Mesendoderm (in vitro differentiated cells): ENCODE data around the gene HPSE.
"Not testable (repeated sequence)": the region's sequence is repeated elsewhere in the genome, so short reads cannot be mapped to it uniquely, and the experiment has no call there.

Experiments used
- DNase-seq: peaks from one replicate; pipeline ENCODE4 v3.0.0; 2013
- H2AK5ac ChIP-seq: 2 replicates; pipeline ENCODE4 v1.6.1; 2013; ENCODE audit warnings: low read length, inconsistent platforms
- H2BK120ac ChIP-seq: 2 replicates; pipeline ENCODE4 v1.6.1; 2013; ENCODE audit warnings: low read depth, mild to moderate bottlenecking, low read length, moderate library complexity, mixed read lengths
- H2BK15ac ChIP-seq: replicated peaks from 2 replicates; pipeline ENCODE4 v1.6.1; 2013; ENCODE audit warnings: low read depth, mild to moderate bottlenecking, moderate library complexity
- H2BK5ac ChIP-seq: 2 replicates; pipeline ENCODE4 v1.6.1; 2013; ENCODE audit warnings: low read length, inconsistent platforms
- H3K18ac ChIP-seq: 2 replicates; pipeline ENCODE4 v1.6.1; 2013; ENCODE audit warnings: mild to moderate bottlenecking, low read length, mixed read lengths
- H3K23ac ChIP-seq: one replicate; pipeline ENCODE4 v1.6.1; 2013; ENCODE audit warnings: low read length
- H3K27ac ChIP-seq: 2 replicates; pipeline ENCODE4 v1.5.1; 2013; ENCODE audit warnings: low read depth, mild to moderate bottlenecking, inconsistent platforms, low read length, moderate library complexity
- H3K27me3 ChIP-seq: 2 replicates; pipeline ENCODE4 v1.6.1; 2013; ENCODE audit warnings: low read length, control low read depth, mild to moderate bottlenecking, inconsistent platforms; ENCODE audit not compliant: insufficient read depth, poor library complexity
- H3K36me3 ChIP-seq: 2 replicates; pipeline ENCODE4 v1.6.1; 2013; ENCODE audit warnings: low read length, inconsistent platforms; ENCODE audit not compliant: control insufficient read depth, insufficient read depth
- H3K4ac ChIP-seq: one replicate; pipeline ENCODE4 v1.6.1; 2013; ENCODE audit warnings: low read depth, mild to moderate bottlenecking, low read length, moderate library complexity
- H3K4me1 ChIP-seq: 2 replicates; pipeline ENCODE4 v1.6.1; 2013; ENCODE audit warnings: low read depth, low read length, inconsistent platforms; ENCODE audit not compliant: control insufficient read depth
- H3K4me2 ChIP-seq: 2 replicates; pipeline ENCODE4 v1.6.1; 2013; ENCODE audit warnings: low read length
- H3K4me3 ChIP-seq: 2 replicates; pipeline ENCODE4 v1.5.1; 2013; ENCODE audit warnings: mild to moderate bottlenecking, low read length
- H3K56ac ChIP-seq: one replicate; pipeline ENCODE4 v1.6.1; 2013; ENCODE audit warnings: low read length
- H3K79me1 ChIP-seq: 2 replicates; pipeline ENCODE4 v1.6.1; 2013; ENCODE audit warnings: low read length, inconsistent platforms
- H3K79me2 ChIP-seq: 2 replicates; pipeline ENCODE4 v1.6.1; 2013; ENCODE audit warnings: mild to moderate bottlenecking, low read length; ENCODE audit not compliant: control insufficient read depth, insufficient read depth
- H3K9ac ChIP-seq: 2 replicates; pipeline ENCODE4 v1.6.1; 2013; ENCODE audit warnings: low read length, inconsistent platforms
- H4K5ac ChIP-seq: one replicate; pipeline ENCODE4 v1.6.1; 2013; ENCODE audit warnings: low read length
- H4K8ac ChIP-seq: one replicate; pipeline ENCODE4 v1.6.1; 2013; ENCODE audit warnings: low read depth, mild to moderate bottlenecking, control low read depth, low read length, moderate library complexity
- WGBS: extraction: QIAGEN DNeasy Blood & Tissue Kit; methylation state at CpG from one replicate; pipeline ENCODE4 v1.1.7; 2013; ENCODE audit warnings: low lambda C conversion rate, missing lambda C conversion rate; ENCODE audit not compliant: insufficient coverage; ENCODE audit errors: extremely low coverage; 5-methylcytosine and 5-hydroxymethylcytosine counted together

The HPSE gene

GRCh38 chr4:83276299-83277040, 58.2 kb downstream of the HPSE start:
- H3K27ac ChIP-seq, result no peak overlapping the region
- no peak overlapping the region for H3K4me2 ChIP-seq
- no peaks in the 10 kb centered on the region for H3K27me3 ChIP-seq
- H4K8ac ChIP-seq, result no peak overlapping the region
- no peaks in the 10 kb centered on the region for H3K36me3 ChIP-seq
- no peak overlapping the region for H2AK5ac ChIP-seq
- no peak overlapping the region for H3K18ac ChIP-seq
- no peak overlapping the region for H3K4ac ChIP-seq
- H3K9ac ChIP-seq, result no peak overlapping the region
- H2BK5ac ChIP-seq, result no peak overlapping the region
- H3K79me2 ChIP-seq, result no peaks in the 10 kb centered on the region
- no peak overlapping the region for H2BK120ac ChIP-seq
- H3K4me1 ChIP-seq, result no peaks in the 10 kb centered on the region
- H3K4me3 ChIP-seq, result no peak overlapping the region
- no peak for DNase-seq
- WGBS, result no CpG with 5 or more reads among the region's 3 CpGs
- no peaks in the 10 kb centered on the region for H3K79me1 ChIP-seq
- no peak overlapping the region for H2BK15ac ChIP-seq
- H3K23ac ChIP-seq, result no peak overlapping the region
- H3K56ac ChIP-seq, result no peak overlapping the region
- H4K5ac ChIP-seq, result no peak overlapping the region

- not testable (repeated sequence) for H2AK5ac ChIP-seq, H3K4me3 ChIP-seq, H2BK15ac ChIP-seq, H3K18ac ChIP-seq, H3K4me2 ChIP-seq, H3K79me1 ChIP-seq, DNase-seq, H3K56ac ChIP-seq, H4K5ac ChIP-seq, H4K8ac ChIP-seq, H3K27ac ChIP-seq, H3K4me1 ChIP-seq, H3K27me3 ChIP-seq, H3K9ac ChIP-seq, H3K23ac ChIP-seq, H3K79me2 ChIP-seq, H2BK120ac ChIP-seq, H3K36me3 ChIP-seq, H2BK5ac ChIP-seq, H3K4ac ChIP-seq
- WGBS, result no CpG with 5 or more reads among the region's 3 CpGs
Measured at GRCh38 chr4:83273926-83274325, 60.7 kb downstream of the HPSE start.

DNA sequence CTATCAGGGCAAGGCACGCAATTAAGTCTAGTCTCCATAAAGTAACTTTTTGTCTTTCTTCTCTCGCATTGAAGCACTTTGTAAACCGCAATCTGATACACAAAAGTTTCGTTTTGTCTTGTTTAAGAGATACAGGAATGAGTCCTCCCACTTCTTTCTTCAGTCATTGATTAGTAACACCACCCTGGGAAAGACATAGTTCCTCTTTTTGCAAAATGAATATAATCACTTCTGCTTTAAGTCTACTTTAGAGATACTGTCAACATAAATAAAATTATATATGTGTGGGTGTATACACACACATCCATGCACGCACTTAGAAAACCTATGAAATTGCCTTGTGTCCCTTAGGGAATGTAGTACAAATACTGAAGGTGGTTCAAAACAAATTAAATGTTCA, 61.7 kb downstream of the HPSE start:
- no peak overlapping the region for H3K23ac ChIP-seq
- no peak overlapping the region for H3K4ac ChIP-seq
- no peak overlapping the region for H3K27ac ChIP-seq
- no peak overlapping the region for H2BK5ac ChIP-seq
- H3K36me3 ChIP-seq, result no peaks in the 10 kb centered on the region
- no peaks in the 10 kb centered on the region for H3K27me3 ChIP-seq
- no peak overlapping the region for H2BK120ac ChIP-seq
- no peak overlapping the region for H2BK15ac ChIP-seq
- no peak overlapping the region for H2AK5ac ChIP-seq
- DNase-seq, result no peak
- H3K56ac ChIP-seq, result no peak overlapping the region
- H3K18ac ChIP-seq, result no peak overlapping the region
- H3K79me2 ChIP-seq, result no peaks in the 10 kb centered on the region
- no peak overlapping the region for H4K8ac ChIP-seq
- H3K4me1 ChIP-seq, result no peaks in the 10 kb centered on the region
- H3K9ac ChIP-seq, result no peak overlapping the region
- no CpG with 5 or more reads among the region's 5 CpGs for WGBS
- no peak overlapping the region for H3K4me3 ChIP-seq
- no peak overlapping the region for H4K5ac ChIP-seq
- H3K4me2 ChIP-seq, result no peak overlapping the region
- no peaks in the 10 kb centered on the region for H3K79me1 ChIP-seq

GRCh38 chr4:83269256-83269655, 65.4 kb downstream of the HPSE start:
- Histone ChIP-seq H3K9ac (no peak overlapping the region), H3K27me3 (no peaks in the 10 kb centered on the region), H3K36me3 (no peaks in the 10 kb centered on the region), H3K27ac (no peak overlapping the region), H3K23ac (no peak overlapping the region), H3K4me2 (no peak overlapping the region), H2BK120ac (no peak overlapping the region), H3K79me2 (no peaks in the 10 kb centered on the region), H3K18ac (no peak overlapping the region), H2AK5ac (no peak overlapping the region), H2BK15ac (no peak overlapping the region), H3K4ac (no peak overlapping the region), H4K5ac (no peak overlapping the region), H2BK5ac (no peak overlapping the region), H4K8ac (no peak overlapping the region), H3K4me3 (no peak overlapping the region), H3K79me1 (no peaks in the 10 kb centered on the region), H3K4me1 (no peaks in the 10 kb centered on the region), H3K56ac (no peak overlapping the region)
- no CpG with 5 or more reads among the region's 1 CpG for WGBS
- no peak for DNase-seq

DNA sequence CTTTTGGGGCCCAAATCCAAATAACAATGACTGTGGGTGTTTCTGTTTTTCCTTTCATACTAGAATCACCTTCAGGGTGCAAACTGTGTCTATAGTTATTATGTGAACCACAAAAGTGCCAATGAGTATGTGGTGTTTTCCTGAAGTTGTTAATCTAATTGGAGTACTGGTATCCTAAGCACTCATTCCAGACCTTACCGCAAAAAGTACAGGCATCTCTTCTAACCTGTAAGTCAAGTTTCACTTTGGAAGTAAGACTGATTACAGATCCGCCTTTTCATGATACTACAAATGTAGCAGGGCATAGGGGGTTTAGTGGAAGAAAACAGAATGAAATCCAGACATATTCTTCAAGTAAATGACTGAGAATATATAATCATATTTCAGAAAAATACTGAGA, 66.2 kb downstream of the HPSE start:
- Histone ChIP-seq H2BK15ac (no peak overlapping the region), H3K27ac (no peak overlapping the region), H2BK5ac (no peak overlapping the region), H4K8ac (no peak overlapping the region), H3K4me1 (no peaks in the 10 kb centered on the region), H4K5ac (no peak overlapping the region), H2AK5ac (no peak overlapping the region), H3K23ac (no peak overlapping the region), H3K56ac (no peak overlapping the region), H3K4me3 (no peak overlapping the region), H3K18ac (no peak overlapping the region), H3K4ac (no peak overlapping the region), H3K36me3 (no peaks in the 10 kb centered on the region), H3K79me1 (no peaks in the 10 kb centered on the region), H2BK120ac (no peak overlapping the region), H3K79me2 (no peaks in the 10 kb centered on the region), H3K9ac (no peak overlapping the region), H3K27me3 (no peaks in the 10 kb centered on the region), H3K4me2 (no peak overlapping the region)
- no peak for DNase-seq
- no CpG with 5 or more reads among the region's 2 CpGs for WGBS
